HEK293 (cell line): ENCODE results near the gene KLHL25.

ENCODE experiments used
- CTCF ChIA-PET: fragments of 350-600 bp; formaldehyde crosslinking; extraction: SDS; loops from one replicate; lab custom pipeline; 2021; ENCODE audit warnings: antibody characterized with exemption; lab: Yijun Ruan, JAX
- POLR2A ChIA-PET: fragments of 300-600 bp; formaldehyde crosslinking; extraction: SDS; loops from one replicate; lab custom pipeline; 2020; ENCODE audit warnings: antibody characterized with exemption, inconsistent platforms; lab: Yijun Ruan, JAX
- H3K27ac ChIP-seq: fragments of 200-500 bp; sonication (Bioruptor generic); 2 replicates; pipeline ENCODE4 v1.5.1; 2014; ENCODE audit warnings: low read depth, low read length, control low read depth, inconsistent platforms; ENCODE audit errors: extremely low read depth
- H3K36me3 ChIP-seq, 2 experiments: fragments of 200-500 bp in 1 of 2; sonication (Bioruptor generic) in 1 of 2; 1 replicate in 1 of 2; 2 replicates in 1 of 2; pipeline ENCODE4 v1.5.1; 2014 to 2017; ENCODE audit warnings: inconsistent platforms in 2 of 2, low read length in 2 of 2; ENCODE audit not compliant: control insufficient read depth in 2 of 2, insufficient read depth in 1 of 2
- H3K4me1 ChIP-seq: fragments of 200-500 bp; sonication (Bioruptor generic); 2 replicates; pipeline ENCODE4 v1.5.1; 2014; ENCODE audit warnings: mild to moderate bottlenecking, low read length, inconsistent platforms; ENCODE audit not compliant: control insufficient read depth, insufficient read depth
- H3K4me3 ChIP-seq: 2 replicates; pipeline ENCODE4 v1.5.1; 2011; ENCODE audit warnings: low read depth, mild to moderate bottlenecking, control low read depth, low read length, moderate library complexity
- H3K9me3 ChIP-seq: fragments of 200-500 bp; sonication (Bioruptor generic); 2 replicates; pipeline ENCODE4 v1.5.1; 2014; ENCODE audit warnings: low read depth, low read length, inconsistent platforms; ENCODE audit not compliant: control insufficient read depth, insufficient read depth
- BCL11A ChIP-seq: fragments of 450-650 bp; formaldehyde crosslinking; IDR thresholded peaks from 2 replicates; pipeline ENCODE4 v1.5.1; 2016; ENCODE audit warnings: low read depth, missing biosample characterization, missing genetic modification characterization
- GLIS2 ChIP-seq: fragments of 450-650 bp; formaldehyde crosslinking; IDR thresholded peaks from 2 replicates; pipeline ENCODE4 v1.5.1; 2016; ENCODE audit warnings: missing biosample characterization, missing genetic modification characterization
- ZEB2 ChIP-seq: fragments of 450-650 bp; formaldehyde crosslinking; IDR thresholded peaks from 2 replicates; pipeline ENCODE4 v1.5.1; 2016; ENCODE audit warnings: missing biosample characterization, missing genetic modification characterization
- ZFP69B ChIP-seq: fragments of 450-650 bp; formaldehyde crosslinking; IDR thresholded peaks from 2 replicates; pipeline ENCODE4 v1.5.1; 2016; ENCODE audit warnings: missing biosample characterization, missing genetic modification characterization
- ZNF112 ChIP-seq: fragments of 450-650 bp; formaldehyde crosslinking; IDR thresholded peaks from 2 replicates; pipeline ENCODE4 v1.5.0; 2017; ENCODE audit warnings: missing biosample characterization, missing genetic modification characterization
- ZNF133 ChIP-seq: fragments of 450-650 bp; formaldehyde crosslinking; IDR thresholded peaks from 2 replicates; pipeline ENCODE4 v1.5.1; 2016; ENCODE audit warnings: missing biosample characterization, missing genetic modification characterization
- ZNF184 ChIP-seq: fragments of 450-650 bp; IDR thresholded peaks from 2 replicates; pipeline ENCODE4 v1.5.1; 2018; ENCODE audit warnings: missing biosample characterization, mild to moderate bottlenecking, missing genetic modification characterization
- ZNF37A ChIP-seq: fragments of 450-650 bp; IDR thresholded peaks from 2 replicates; pipeline ENCODE4 v1.5.1; 2018; ENCODE audit warnings: missing biosample characterization, missing genetic modification characterization
- ZNF404 ChIP-seq: fragments of 450-650 bp; formaldehyde crosslinking; IDR thresholded peaks from 2 replicates; pipeline ENCODE4 v1.5.1; 2017; ENCODE audit warnings: missing biosample characterization, missing genetic modification characterization
- ZNF473 ChIP-seq: fragments of 450-650 bp; formaldehyde crosslinking; IDR thresholded peaks from 2 replicates; pipeline ENCODE4 v1.5.1; 2017; ENCODE audit warnings: missing biosample characterization, missing genetic modification characterization
- ZNF521 ChIP-seq: fragments of 450-650 bp; formaldehyde crosslinking; IDR thresholded peaks from 2 replicates; pipeline ENCODE4 v1.5.1; 2017; ENCODE audit warnings: missing biosample characterization, mild to moderate bottlenecking, missing genetic modification characterization
- ZNF549 ChIP-seq: fragments of 450-650 bp; IDR thresholded peaks from 2 replicates; pipeline ENCODE4 v1.5.1; 2018; ENCODE audit warnings: missing biosample characterization, missing genetic modification characterization, mild to moderate bottlenecking, inconsistent platforms, moderate library complexity
- ZNF560 ChIP-seq: fragments of 450-650 bp; formaldehyde crosslinking; IDR thresholded peaks from 2 replicates; pipeline ENCODE4 v1.5.1; 2017; ENCODE audit warnings: missing biosample characterization, missing genetic modification characterization, borderline replicate concordance
- ZNF621 ChIP-seq: fragments of 450-650 bp; formaldehyde crosslinking; IDR thresholded peaks from 2 replicates; pipeline ENCODE4 v1.5.1; 2017; ENCODE audit warnings: missing biosample characterization, missing genetic modification characterization
- ZNF629 ChIP-seq: fragments of 450-650 bp; formaldehyde crosslinking; IDR thresholded peaks from 2 replicates; pipeline ENCODE4 v1.5.1; 2017; ENCODE audit warnings: missing biosample characterization, missing genetic modification characterization
- ZNF701 ChIP-seq: fragments of 450-650 bp; formaldehyde crosslinking; IDR thresholded peaks from 2 replicates; pipeline ENCODE4 v1.5.1; 2016; ENCODE audit warnings: missing biosample characterization, missing genetic modification characterization
- TF ChIP-seq, protein P1 (sequence below): fragments of 450-650 bp; formaldehyde crosslinking; IDR thresholded peaks from 2 replicates; pipeline ENCODE4 v1.5.1; 2017; ENCODE audit warnings: missing biosample characterization, mild to moderate bottlenecking, missing genetic modification characterization, moderate library complexity
- TF ChIP-seq, protein P2 (sequence below): fragments of 450-650 bp; formaldehyde crosslinking; IDR thresholded peaks from 2 replicates; pipeline ENCODE4 v1.5.1; 2017; ENCODE audit warnings: missing biosample characterization, missing genetic modification characterization
- TF ChIP-seq, protein P3 (sequence below): fragments of 450-650 bp; formaldehyde crosslinking; IDR thresholded peaks from 2 replicates; pipeline ENCODE4 v1.5.1; 2016; ENCODE audit warnings: missing biosample characterization, missing genetic modification characterization
- TF ChIP-seq, protein P4 (sequence below): fragments of 450-650 bp; formaldehyde crosslinking; IDR thresholded peaks from 2 replicates; pipeline ENCODE4 v1.5.1; 2016; ENCODE audit warnings: missing biosample characterization, missing genetic modification characterization
- TF ChIP-seq, protein P5 (sequence below): fragments of 450-650 bp; formaldehyde crosslinking; IDR thresholded peaks from 2 replicates; pipeline ENCODE4 v1.5.1; 2016; ENCODE audit warnings: missing biosample characterization, missing genetic modification characterization
- TF ChIP-seq, protein P6 (sequence below): fragments of 450-650 bp; formaldehyde crosslinking; IDR thresholded peaks from 2 replicates; pipeline ENCODE4 v1.5.1; 2016; ENCODE audit warnings: missing biosample characterization, missing genetic modification characterization

The KLHL25 gene

DNA sequence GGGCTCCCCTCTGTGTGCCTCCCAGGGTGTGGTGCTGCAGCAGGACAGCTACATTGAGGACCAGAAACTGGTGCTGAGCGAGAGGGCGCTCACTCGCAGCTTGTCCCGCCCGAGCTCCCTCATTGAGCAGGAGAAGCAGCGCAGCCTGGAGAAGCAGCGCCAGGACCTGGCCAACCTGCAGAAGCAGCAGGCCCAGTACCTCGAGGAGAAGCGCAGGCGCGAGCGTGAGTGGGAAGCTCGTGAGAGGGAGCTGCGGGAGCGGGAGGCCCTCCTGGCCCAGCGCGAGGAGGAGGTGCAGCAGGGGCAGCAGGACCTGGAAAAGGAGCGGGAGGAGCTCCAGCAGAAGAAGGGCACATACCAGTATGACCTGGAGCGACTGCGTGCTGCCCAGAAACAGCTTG, 53.7 kb downstream of the KLHL25 start:
- Histone ChIP-seq H3K4me3 (no peak overlapping the region), H3K27ac (no peak overlapping the region), H3K36me3 (peaks cover 29 to 67% of the 10 kb centered on the region in 2 experiments), H3K9me3 (no peaks in the 10 kb centered on the region), H3K4me1 (no peaks in the 10 kb centered on the region)
- TF ChIP-seq, protein P1, sequence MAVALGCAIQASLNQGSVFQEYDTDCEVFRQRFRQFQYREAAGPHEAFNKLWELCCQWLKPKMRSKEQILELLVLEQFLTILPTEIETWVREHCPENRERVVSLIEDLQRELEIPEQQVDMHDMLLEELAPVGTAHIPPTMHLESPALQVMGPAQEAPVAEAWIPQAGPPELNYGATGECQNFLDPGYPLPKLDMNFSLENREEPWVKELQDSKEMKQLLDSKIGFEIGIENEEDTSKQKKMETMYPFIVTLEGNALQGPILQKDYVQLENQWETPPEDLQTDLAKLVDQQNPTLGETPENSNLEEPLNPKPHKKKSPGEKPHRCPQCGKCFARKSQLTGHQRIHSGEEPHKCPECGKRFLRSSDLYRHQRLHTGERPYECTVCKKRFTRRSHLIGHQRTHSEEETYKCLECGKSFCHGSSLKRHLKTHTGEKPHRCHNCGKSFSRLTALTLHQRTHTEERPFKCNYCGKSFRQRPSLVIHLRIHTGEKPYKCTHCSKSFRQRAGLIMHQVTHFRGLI (tag by site-specific recombination), result peak; percentile 48; the same call in 1 of the 2 replicates
- TF ChIP-seq, protein P2, sequence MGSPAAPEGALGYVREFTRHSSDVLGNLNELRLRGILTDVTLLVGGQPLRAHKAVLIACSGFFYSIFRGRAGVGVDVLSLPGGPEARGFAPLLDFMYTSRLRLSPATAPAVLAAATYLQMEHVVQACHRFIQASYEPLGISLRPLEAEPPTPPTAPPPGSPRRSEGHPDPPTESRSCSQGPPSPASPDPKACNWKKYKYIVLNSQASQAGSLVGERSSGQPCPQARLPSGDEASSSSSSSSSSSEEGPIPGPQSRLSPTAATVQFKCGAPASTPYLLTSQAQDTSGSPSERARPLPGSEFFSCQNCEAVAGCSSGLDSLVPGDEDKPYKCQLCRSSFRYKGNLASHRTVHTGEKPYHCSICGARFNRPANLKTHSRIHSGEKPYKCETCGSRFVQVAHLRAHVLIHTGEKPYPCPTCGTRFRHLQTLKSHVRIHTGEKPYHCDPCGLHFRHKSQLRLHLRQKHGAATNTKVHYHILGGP (tag by site-specific recombination), result no peak
- CTCF ChIA-PET, result interaction anchor here (0.8 to 0.9 kb wide), 2 partner anchors 99 to 117 kb away, joined by 3 to 6 read pairs; no protein-coding TSS in a partner anchor
- POLR2A ChIA-PET, result interaction anchor here (0.6 kb wide), 1 partner anchor 42 kb away, joined by 4 read pairs; no protein-coding TSS in a partner anchor

DNA sequence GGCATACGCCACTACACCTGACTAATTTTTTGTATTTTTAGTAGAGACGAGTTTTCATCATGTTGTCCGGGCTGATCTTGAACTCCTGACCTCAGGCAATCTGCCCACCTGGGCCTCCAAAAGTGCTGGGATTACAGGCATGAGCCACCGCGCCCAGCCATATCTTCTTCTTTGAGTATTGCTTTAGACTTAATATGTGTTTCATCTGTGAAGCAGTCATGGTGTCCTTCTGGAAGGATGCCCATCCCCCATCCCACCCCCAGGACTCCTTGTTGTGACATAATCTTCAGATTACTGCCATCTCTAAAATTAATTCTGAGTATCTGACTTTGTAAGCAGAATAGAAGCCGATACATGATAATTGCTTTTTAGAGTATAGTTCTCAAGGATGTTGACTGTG, 57.7 kb downstream of the KLHL25 start:
- CTCF ChIA-PET, result interaction anchor here (0.6 to 0.7 kb wide), 2 partner anchors 11 to 122 kb away, joined by 3 read pairs; no protein-coding TSS in a partner anchor
- no peaks in the 10 kb centered on the region for H3K4me1 ChIP-seq
- peaks cover 2% of the 10 kb centered on the region; the same call in 1 of the 2 replicates for H3K9me3 ChIP-seq
- POLR2A ChIA-PET, result no interaction called here
- H3K36me3 ChIP-seq, result peaks cover 52 to 55% of the 10 kb centered on the region in 2 experiments
- no peak overlapping the region for H3K27ac ChIP-seq
- TF ChIP-seq ZNF560 (tag by site-specific recombination) (no peak), ZNF473 (no peak), ZNF184 (tag by site-specific recombination) (no peak), ZNF549 (no peak), ZNF112 (tag by site-specific recombination) (no peak), ZNF701 (tag by site-specific recombination) (no peak), ZNF629 (tag by site-specific recombination) (no peak), BCL11A (tag by site-specific recombination) (no peak), ZNF621 (tag by site-specific recombination) (no peak), GLIS2 (tag by site-specific recombination) (no peak)
- TF ChIP-seq, protein P3, sequence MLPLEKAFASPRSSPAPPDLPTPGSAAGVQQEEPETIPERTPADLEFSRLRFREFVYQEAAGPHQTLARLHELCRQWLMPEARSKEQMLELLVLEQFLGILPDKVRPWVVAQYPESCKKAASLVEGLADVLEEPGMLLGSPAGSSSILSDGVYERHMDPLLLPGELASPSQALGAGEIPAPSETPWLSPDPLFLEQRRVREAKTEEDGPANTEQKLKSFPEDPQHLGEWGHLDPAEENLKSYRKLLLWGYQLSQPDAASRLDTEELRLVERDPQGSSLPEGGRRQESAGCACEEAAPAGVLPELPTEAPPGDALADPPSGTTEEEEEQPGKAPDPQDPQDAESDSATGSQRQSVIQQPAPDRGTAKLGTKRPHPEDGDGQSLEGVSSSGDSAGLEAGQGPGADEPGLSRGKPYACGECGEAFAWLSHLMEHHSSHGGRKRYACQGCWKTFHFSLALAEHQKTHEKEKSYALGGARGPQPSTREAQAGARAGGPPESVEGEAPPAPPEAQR (tag by site-specific recombination), result no peak
- no peak overlapping the region for H3K4me3 ChIP-seq

DNA sequence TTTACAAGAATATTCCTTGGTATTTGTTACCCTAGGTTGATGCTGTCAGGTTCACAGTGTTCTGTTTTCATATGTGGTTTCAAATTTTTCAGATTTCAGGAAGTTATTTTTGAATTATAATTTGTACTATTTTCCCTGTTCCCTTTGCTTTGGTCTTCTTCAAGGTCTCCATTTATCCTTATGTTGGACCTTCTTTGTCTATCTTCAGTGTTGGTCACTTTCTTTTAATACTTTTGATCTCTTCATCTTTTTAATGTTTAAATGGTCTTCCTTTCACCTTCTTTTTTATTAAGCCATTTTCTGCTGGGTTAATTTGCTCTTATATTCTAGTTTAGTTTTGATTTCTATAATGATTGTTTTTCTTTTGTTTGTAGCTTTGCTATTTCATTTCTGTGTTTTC, 61.3 kb downstream of the KLHL25 start:
- no peak overlapping the region for H3K27ac ChIP-seq
- H3K36me3 ChIP-seq, result peaks cover 51 to 59% of the 10 kb centered on the region in 2 experiments
- H3K9me3 ChIP-seq, result peaks cover 2% of the 10 kb centered on the region; the same call in 1 of the 2 replicates
- ChIA-PET CTCF (interaction anchor here (0.7 to 0.8 kb wide), 4 partner anchors 42 to 1656 kb away, joined by 3 to 4 read pairs (median 3); no protein-coding TSS in a partner anchor), POLR2A (no interaction called here)
- H3K4me1 ChIP-seq, result no peaks in the 10 kb centered on the region
- no peak overlapping the region for H3K4me3 ChIP-seq
- TF ChIP-seq ZFP69B (tag by site-specific recombination) (no peak), ZNF37A (tag by site-specific recombination) (no peak), ZEB2 (tag by site-specific recombination) (no peak), ZNF133 (tag by site-specific recombination) (peak; percentile 100), ZNF404 (tag by site-specific recombination) (no peak), ZNF521 (tag by site-specific recombination) (no peak)
- TF ChIP-seq, protein P4, sequence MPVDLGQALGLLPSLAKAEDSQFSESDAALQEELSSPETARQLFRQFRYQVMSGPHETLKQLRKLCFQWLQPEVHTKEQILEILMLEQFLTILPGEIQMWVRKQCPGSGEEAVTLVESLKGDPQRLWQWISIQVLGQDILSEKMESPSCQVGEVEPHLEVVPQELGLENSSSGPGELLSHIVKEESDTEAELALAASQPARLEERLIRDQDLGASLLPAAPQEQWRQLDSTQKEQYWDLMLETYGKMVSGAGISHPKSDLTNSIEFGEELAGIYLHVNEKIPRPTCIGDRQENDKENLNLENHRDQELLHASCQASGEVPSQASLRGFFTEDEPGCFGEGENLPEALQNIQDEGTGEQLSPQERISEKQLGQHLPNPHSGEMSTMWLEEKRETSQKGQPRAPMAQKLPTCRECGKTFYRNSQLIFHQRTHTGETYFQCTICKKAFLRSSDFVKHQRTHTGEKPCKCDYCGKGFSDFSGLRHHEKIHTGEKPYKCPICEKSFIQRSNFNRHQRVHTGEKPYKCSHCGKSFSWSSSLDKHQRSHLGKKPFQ (tag by site-specific recombination), result no peak
- TF ChIP-seq, protein P5, sequence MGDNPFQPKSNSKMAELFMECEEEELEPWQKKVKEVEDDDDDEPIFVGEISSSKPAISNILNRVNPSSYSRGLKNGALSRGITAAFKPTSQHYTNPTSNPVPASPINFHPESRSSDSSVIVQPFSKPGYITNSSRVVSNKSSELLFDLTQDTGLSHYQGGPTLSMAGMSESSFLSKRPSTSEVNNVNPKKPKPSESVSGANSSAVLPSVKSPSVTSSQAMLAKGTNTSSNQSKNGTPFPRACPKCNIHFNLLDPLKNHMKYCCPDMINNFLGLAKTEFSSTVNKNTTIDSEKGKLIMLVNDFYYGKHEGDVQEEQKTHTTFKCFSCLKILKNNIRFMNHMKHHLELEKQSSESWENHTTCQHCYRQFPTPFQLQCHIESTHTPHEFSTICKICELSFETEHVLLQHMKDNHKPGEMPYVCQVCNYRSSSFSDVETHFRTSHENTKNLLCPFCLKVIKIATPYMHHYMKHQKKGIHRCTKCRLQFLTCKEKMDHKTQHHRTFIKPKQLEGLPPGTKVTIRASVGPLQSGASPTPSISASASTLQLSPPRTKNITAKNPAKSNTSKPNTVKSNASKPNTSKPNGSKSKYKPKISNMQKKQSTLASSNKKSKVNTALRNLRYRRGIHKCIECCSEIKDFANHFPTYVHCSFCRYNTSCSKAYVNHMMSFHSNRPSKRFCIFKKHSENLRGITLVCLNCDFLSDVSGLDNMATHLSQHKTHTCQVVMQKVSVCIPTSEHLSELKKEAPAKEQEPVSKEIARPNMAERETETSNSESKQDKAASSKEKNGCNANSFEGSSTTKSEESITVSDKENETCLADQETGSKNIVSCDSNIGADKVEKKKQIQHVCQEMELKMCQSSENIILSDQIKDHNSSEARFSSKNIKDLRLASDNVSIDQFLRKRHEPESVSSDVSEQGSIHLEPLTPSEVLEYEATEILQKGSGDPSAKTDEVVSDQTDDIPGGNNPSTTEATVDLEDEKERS (tag by site-specific recombination), result peak; percentile 54; the same call in 1 of the 2 replicates
- TF ChIP-seq, protein P6, sequence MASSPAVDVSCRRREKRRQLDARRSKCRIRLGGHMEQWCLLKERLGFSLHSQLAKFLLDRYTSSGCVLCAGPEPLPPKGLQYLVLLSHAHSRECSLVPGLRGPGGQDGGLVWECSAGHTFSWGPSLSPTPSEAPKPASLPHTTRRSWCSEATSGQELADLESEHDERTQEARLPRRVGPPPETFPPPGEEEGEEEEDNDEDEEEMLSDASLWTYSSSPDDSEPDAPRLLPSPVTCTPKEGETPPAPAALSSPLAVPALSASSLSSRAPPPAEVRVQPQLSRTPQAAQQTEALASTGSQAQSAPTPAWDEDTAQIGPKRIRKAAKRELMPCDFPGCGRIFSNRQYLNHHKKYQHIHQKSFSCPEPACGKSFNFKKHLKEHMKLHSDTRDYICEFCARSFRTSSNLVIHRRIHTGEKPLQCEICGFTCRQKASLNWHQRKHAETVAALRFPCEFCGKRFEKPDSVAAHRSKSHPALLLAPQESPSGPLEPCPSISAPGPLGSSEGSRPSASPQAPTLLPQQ (tag by site-specific recombination), result no peak
